ENCODE measurements around the gene LVRN. TPM values are rescaled to one million over a fixed set of nuclear protein-coding genes. Genes with fewer than 3 reads are reported as not detected.

Gene LVRN
- total and polyA plus RNA-seq, 5 donors = 0.14 to 1.3 (median 0.25) TPM

DNA sequence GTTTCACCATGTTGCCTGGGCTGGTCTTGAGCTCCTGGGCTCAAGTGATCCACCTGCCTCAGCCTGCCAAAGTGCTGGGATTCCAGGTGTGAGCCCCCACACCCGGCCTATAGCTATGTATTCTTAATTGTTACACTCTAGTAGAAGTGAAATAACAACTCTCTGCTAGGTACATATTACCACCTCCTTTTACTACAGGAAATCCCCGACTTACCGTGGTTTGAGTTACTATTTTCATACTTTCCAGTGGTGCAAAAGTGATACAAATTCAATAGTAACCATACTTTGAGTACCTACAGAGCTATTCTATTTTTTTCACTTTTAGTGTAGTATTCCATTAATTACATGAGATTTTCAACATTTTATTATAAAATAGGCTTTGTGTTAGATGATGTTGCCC is 70.7 kb downstream of the LVRN start:
- 84% methylated on average over 3 of the region's 3 CpGs for WGBS
- DNase-seq (no peak), ATAC-seq (no peak)
- intact Hi-C loops (cut with DNase I) = no loop called here
- no peak overlapping the region for H3K27ac ChIP-seq (ENCODE audit: low read length)
- no peak overlapping the region for H3K4me3 ChIP-seq (ENCODE audit: low read length)
- no peaks in the 10 kb centered on the region for H3K4me1 ChIP-seq (ENCODE audit: control insufficient read depth, insufficient read depth, low read length)
- no peaks in the 10 kb centered on the region for H3K9me3 ChIP-seq (ENCODE audit: control insufficient read depth, low read length)
- no peaks in the 10 kb centered on the region for H3K27me3 ChIP-seq (ENCODE audit: control insufficient read depth, insufficient read depth)

DNA sequence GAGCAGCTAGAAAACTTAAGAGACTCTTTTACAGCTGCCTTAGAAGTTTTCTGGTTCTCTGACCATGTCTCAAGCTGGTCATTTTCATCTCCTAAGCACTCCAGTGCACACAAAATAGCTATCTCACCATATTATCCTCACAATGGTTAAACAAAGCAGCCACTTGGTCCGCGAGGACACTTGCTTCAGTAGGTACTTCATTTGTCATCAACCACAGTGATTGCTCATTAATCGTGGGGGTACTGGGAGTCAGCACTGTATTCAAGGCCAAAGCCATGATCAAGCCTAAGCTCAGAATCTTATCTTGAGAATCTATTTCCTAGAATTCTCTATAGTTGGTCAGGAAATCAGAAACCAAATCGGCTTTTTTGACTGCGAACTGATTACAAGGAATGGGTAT is 72.8 kb downstream of the LVRN start:
- H3K4me1 ChIP-seq (ENCODE audit: control insufficient read depth, insufficient read depth, low read length) = no peaks in the 10 kb centered on the region
- intact Hi-C loops (cut with DNase I) = no loop called here
- no peak overlapping the region for H3K27ac ChIP-seq (ENCODE audit: low read length)
- no peak overlapping the region for H3K4me3 ChIP-seq (ENCODE audit: low read length)
- DNase-seq (no peak), ATAC-seq (no peak)
- 84% methylated on average over 5 of the region's 5 CpGs for WGBS
- H3K9me3 ChIP-seq (ENCODE audit: control insufficient read depth, low read length) = no peaks in the 10 kb centered on the region
- H3K27me3 ChIP-seq (ENCODE audit: control insufficient read depth, insufficient read depth) = no peaks in the 10 kb centered on the region

DNA sequence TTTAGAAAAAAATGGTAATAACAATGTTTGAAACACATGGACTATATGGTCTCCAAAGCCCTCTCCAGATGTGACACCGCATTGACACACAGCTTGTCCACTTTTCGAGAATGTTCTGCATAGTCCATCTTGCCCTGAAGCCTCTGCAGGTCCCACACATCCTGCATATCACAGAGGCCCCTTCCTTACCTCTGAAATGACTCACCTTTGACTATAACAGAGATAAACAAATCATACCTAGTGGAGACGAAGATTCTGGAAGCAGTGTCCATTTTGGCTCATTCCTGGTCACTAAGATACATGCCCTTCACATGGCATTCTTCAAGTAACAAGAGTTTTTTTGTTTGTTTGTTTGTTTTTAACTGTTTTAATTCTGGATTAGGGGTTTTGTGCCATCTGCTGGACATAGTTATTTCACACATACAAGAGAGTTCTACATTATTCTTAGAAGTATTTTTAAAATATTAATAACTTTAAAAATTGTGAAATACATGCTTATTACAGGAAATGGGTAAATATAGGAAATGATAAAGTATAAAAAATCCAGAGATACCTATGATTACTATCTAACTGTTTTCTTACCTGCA is 75.1 kb downstream of the LVRN start:
- H3K27ac ChIP-seq (ENCODE audit: low read length) = no peak overlapping the region
- no peaks in the 10 kb centered on the region for H3K27me3 ChIP-seq (ENCODE audit: control insufficient read depth, insufficient read depth)
- no peak overlapping the region for H3K4me3 ChIP-seq (ENCODE audit: low read length)
- DNase-seq (no peak), ATAC-seq (no peak)
- WGBS = 76% methylated on average over 3 of the region's 3 CpGs
- no peaks in the 10 kb centered on the region for H3K9me3 ChIP-seq (ENCODE audit: control insufficient read depth, low read length)
- intact Hi-C loops (cut with DNase I) = no loop called here
- H3K4me1 ChIP-seq (ENCODE audit: control insufficient read depth, insufficient read depth, low read length) = no peaks in the 10 kb centered on the region

DNA sequence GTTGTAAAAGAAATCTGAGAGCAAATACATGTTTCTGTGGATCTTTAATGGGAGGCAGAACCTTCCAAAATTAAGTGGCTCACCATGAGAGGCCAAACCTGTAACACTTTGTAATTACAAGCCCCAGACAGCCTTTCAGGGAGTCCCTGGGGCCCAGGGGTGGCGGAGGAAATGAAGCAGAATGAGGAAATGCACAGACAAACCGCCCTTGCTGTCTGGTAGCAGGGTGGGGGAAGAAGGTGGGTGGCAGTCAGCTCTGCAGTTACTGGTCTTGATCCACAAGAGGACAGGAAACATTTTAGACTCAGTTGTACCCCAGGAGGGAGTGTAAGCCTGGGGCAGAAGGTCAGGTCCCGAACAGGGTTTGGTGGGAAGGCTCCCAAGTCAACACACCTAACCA is 76.5 kb downstream of the LVRN start:
- ATAC-seq (no peak), DNase-seq (no peak)
- Histone ChIP-seq H3K9me3 (ENCODE audit: control insufficient read depth, low read length) (no peaks in the 10 kb centered on the region), H3K27ac (ENCODE audit: low read length) (no peak overlapping the region), H3K4me3 (ENCODE audit: low read length) (no peak overlapping the region), H3K27me3 (ENCODE audit: control insufficient read depth, insufficient read depth) (no peaks in the 10 kb centered on the region), H3K4me1 (ENCODE audit: control insufficient read depth, insufficient read depth, low read length) (no peaks in the 10 kb centered on the region)
- intact Hi-C loops (cut with DNase I) = no loop called here
- 66% methylated on average over 3 of the region's 3 CpGs for WGBS

GRCh38 chr5:116042375-116042774 is 80.1 kb downstream of the LVRN start:
- H3K4me1 ChIP-seq (ENCODE audit: control insufficient read depth, insufficient read depth, low read length) = no peaks in the 10 kb centered on the region
- H3K4me3 ChIP-seq (ENCODE audit: low read length) = no peak overlapping the region
- intact Hi-C loops (cut with DNase I) = no loop called here
- no peak for ATAC-seq
- no peaks in the 10 kb centered on the region for H3K9me3 ChIP-seq (ENCODE audit: control insufficient read depth, low read length)
- H3K27ac ChIP-seq (ENCODE audit: low read length) = no peak overlapping the region
- no peaks in the 10 kb centered on the region for H3K27me3 ChIP-seq (ENCODE audit: control insufficient read depth, insufficient read depth)
- DNase-seq = no peak

DNA sequence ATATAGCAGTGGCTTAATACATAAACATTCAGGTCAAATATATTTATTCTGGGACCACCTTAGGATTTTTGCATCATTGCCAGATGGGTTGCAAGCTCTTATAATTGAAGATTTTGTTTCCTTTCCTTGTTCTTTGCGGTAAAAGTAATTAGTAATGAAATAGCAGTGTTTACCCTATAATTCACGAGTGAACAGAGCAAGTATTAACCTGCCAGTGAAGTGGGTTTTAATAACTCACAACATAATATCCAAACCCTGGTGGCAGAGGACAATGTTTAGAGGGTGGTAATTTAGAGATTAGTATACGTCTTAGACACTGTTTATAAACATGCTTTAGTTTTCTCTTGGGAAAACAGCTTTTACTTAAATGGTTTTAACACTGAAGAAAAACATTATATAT is 81.8 kb downstream of the LVRN start:
- H3K9me3 ChIP-seq (ENCODE audit: control insufficient read depth, low read length) = no peaks in the 10 kb centered on the region
- H3K27me3 ChIP-seq (ENCODE audit: control insufficient read depth, insufficient read depth) = no peaks in the 10 kb centered on the region
- no peak overlapping the region for H3K27ac ChIP-seq (ENCODE audit: low read length)
- no peaks in the 10 kb centered on the region for H3K4me1 ChIP-seq (ENCODE audit: control insufficient read depth, insufficient read depth, low read length)
- WGBS = 69% methylated on average over 3 of the region's 3 CpGs
- no peak overlapping the region for H3K4me3 ChIP-seq (ENCODE audit: low read length)
- ATAC-seq (no peak), DNase-seq (no peak)
- intact Hi-C loops (cut with DNase I) = no loop called here

GRCh38 chr5:116045821-116046220 is 83.5 kb downstream of the LVRN start:
- Histone ChIP-seq H3K4me3 (ENCODE audit: low read length) (no peak overlapping the region), H3K9me3 (ENCODE audit: control insufficient read depth, low read length) (no peaks in the 10 kb centered on the region), H3K27ac (ENCODE audit: low read length) (no peak overlapping the region), H3K27me3 (ENCODE audit: control insufficient read depth, insufficient read depth) (no peaks in the 10 kb centered on the region), H3K4me1 (ENCODE audit: control insufficient read depth, insufficient read depth, low read length) (no peaks in the 10 kb centered on the region)
- 73% methylated on average over 2 of the region's 2 CpGs for WGBS
- intact Hi-C loops (cut with DNase I) = no loop called here
- no peak for ATAC-seq
- no peak for DNase-seq

DNA sequence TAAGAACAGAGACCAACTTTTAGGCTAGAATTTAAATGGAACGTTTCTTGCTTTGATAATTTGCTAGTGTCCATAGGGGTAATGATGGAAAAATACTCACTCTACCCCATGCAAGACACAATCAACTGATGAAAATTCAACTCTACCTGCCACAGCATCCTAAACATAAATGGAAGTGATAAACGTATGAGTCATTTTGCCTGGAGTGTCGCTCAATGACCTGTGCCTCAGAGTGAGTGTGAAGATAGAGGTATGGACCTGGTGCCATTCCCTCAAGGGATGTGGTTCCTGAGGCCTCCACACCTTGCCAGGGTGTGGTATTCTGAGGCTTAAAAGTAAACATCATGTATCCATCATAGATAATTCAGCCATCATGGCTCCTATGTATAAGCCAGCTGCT is 84.0 kb downstream of the LVRN start:
- Histone ChIP-seq H3K4me1 (ENCODE audit: control insufficient read depth, insufficient read depth, low read length) (no peaks in the 10 kb centered on the region), H3K4me3 (ENCODE audit: low read length) (no peak overlapping the region), H3K27me3 (ENCODE audit: control insufficient read depth, insufficient read depth) (no peaks in the 10 kb centered on the region), H3K27ac (ENCODE audit: low read length) (no peak overlapping the region), H3K9me3 (ENCODE audit: control insufficient read depth, low read length) (no peaks in the 10 kb centered on the region)
- intact Hi-C loops (cut with DNase I) = no loop called here
- ATAC-seq = no peak
- 76% methylated on average over 3 of the region's 3 CpGs for WGBS
- no peak for DNase-seq

DNA sequence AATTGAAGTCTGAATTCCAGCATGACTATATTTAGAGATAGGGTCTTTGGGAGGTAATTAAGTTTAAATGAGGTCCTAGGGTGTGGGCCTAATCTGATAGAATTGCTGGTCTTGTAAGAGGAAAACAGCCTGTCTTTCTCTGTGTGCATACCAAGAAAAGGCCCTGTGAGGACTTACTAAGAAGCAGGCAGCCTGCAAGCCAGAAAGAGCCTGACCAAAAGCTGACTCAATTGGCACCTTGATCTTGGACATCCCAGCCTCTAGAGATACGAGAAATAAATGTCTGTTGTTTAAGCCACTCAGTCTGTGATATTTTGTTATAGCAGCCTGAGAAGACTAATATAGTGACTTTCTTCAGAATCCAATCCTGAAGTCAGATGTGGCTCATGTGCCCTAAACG is 84.5 kb downstream of the LVRN start:
- H3K4me1 ChIP-seq (ENCODE audit: control insufficient read depth, insufficient read depth, low read length) = no peaks in the 10 kb centered on the region
- DNase-seq (no peak), ATAC-seq (no peak)
- no peak overlapping the region for H3K4me3 ChIP-seq (ENCODE audit: low read length)
- intact Hi-C loops (cut with DNase I) = no loop called here
- WGBS = 82% methylated on average over 2 of the region's 2 CpGs
- no peaks in the 10 kb centered on the region for H3K9me3 ChIP-seq (ENCODE audit: control insufficient read depth, low read length)
- H3K27me3 ChIP-seq (ENCODE audit: control insufficient read depth, insufficient read depth) = no peaks in the 10 kb centered on the region
- H3K27ac ChIP-seq (ENCODE audit: low read length) = no peak overlapping the region

DNA sequence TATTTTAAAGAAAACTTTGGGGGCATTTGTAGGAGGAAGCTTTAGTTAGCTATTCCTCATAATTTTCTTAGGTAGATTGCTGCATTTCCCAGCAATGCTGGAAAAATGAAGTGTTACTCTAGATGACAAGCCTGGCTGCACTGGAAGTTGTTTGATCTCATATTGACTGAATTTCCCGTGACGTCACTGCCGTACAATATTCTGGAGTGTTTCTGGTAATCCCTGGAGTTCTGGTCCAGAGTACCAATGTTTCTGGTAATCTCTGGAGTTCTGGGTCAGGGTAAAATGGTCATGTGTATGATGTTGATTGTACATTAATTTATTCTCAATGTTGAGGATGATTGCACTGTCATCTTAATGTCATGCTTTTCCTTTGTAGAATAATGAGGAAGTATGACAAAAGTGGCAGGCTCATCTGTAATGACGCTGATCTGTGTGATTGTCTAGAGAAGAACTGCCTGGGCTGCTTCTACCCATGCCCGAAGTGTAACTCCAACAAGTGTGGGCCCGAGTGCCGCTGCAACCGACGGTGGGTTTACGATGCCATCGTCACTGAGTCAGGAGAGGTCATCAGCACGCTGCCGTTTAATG is 96.2 kb downstream of the LVRN start:
- no peak for ATAC-seq
- no peak overlapping the region for H3K27ac ChIP-seq (ENCODE audit: low read length)
- H3K4me1 ChIP-seq (ENCODE audit: control insufficient read depth, insufficient read depth, low read length) = no peaks in the 10 kb centered on the region
- intact Hi-C loops (cut with DNase I) = no loop called here
- no peaks in the 10 kb centered on the region for H3K27me3 ChIP-seq (ENCODE audit: control insufficient read depth, insufficient read depth)
- H3K9me3 ChIP-seq (ENCODE audit: control insufficient read depth, low read length) = no peaks in the 10 kb centered on the region
- no peak overlapping the region for H3K4me3 ChIP-seq (ENCODE audit: low read length)
- no peak for DNase-seq
- WGBS = 85% methylated on average over 13 of the region's 13 CpGs

DNA sequence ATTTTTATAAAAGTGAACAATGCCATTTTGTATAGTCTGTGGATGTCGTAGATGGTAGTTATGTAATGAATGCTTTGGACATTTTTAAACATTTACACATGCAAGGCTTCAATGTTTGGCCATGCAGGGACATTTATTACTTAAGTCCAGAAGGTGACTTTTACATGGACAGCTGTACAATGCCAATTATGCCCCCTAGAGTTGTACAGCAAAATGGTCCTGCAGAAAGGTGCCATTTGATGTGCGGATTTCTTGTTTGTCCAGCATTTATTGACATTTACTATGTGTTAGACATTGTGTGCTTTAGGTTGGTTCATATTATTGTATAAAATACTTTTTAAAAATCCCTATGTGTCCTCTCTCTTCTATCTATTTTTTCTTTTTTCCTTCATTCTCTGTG is 100.1 kb downstream of the LVRN start:
- ATAC-seq (no peak), DNase-seq (no peak)
- no peaks in the 10 kb centered on the region for H3K9me3 ChIP-seq (ENCODE audit: control insufficient read depth, low read length)
- WGBS = 86% methylated on average over 2 of the region's 2 CpGs
- H3K4me1 ChIP-seq (ENCODE audit: control insufficient read depth, insufficient read depth, low read length) = no peaks in the 10 kb centered on the region
- H3K27me3 ChIP-seq (ENCODE audit: control insufficient read depth, insufficient read depth) = no peaks in the 10 kb centered on the region
- intact Hi-C loops (cut with DNase I) = no loop called here
- no peak overlapping the region for H3K27ac ChIP-seq (ENCODE audit: low read length)
- no peak overlapping the region for H3K4me3 ChIP-seq (ENCODE audit: low read length)

GRCh38 chr5:116063950-116064349 is 101.7 kb downstream of the LVRN start:
- Histone ChIP-seq H3K27me3 (ENCODE audit: control insufficient read depth, insufficient read depth) (no peaks in the 10 kb centered on the region), H3K4me3 (ENCODE audit: low read length) (no peak overlapping the region), H3K4me1 (ENCODE audit: control insufficient read depth, insufficient read depth, low read length) (no peaks in the 10 kb centered on the region), H3K9me3 (ENCODE audit: control insufficient read depth, low read length) (no peaks in the 10 kb centered on the region), H3K27ac (ENCODE audit: low read length) (no peak overlapping the region)
- DNase-seq = no peak
- WGBS = 79% methylated on average over 3 of the region's 3 CpGs
- intact Hi-C loops (cut with DNase I) = no loop called here
- no peak for ATAC-seq

Data from right cardiac atrium (tissue), 5 donors.